ENCODE measurements around the gene EFNA5. TPM values are rescaled to one million over a fixed set of nuclear protein-coding genes. Genes with fewer than 3 reads are reported as not detected.

Gene EFNA5
- polyA plus RNA-seq, 3 donors: 0.01 TPM; not detected in 2

GRCh38 chr5:107378218-107378899 is 292.4 kb downstream of the EFNA5 start:
- Histone ChIP-seq H2AFZ (ENCODE audit: insufficient read depth, low read depth, low read length, poor library complexity, severe bottlenecking) (no peak overlapping the region), H3K4me2 (replicated peaks; ENCODE audit: extremely low read depth, low read length, poor library complexity, severe bottlenecking) (no peak overlapping the region), H3K36me3 (replicated peaks in 1 of 2; ENCODE audit: control insufficient read depth in 1 of 2, insufficient read depth in 2 of 2, low read length in 2 of 2) (no peaks in the 10 kb centered on the region), H3K4me3 (replicated peaks in 1 of 3; ENCODE audit: low read depth in 2 of 3, low read length in 3 of 3) (no peak overlapping the region), H3K79me2 (ENCODE audit: insufficient read depth, low read length) (no peaks in the 10 kb centered on the region), H3K9me3 (replicated peaks in 1 of 2; ENCODE audit: control insufficient read depth in 1 of 2, insufficient read depth in 1 of 2, low read length in 2 of 2) (no peaks in the 10 kb centered on the region), H3K27ac (ENCODE audit: low read depth in 1 of 2, low read length in 2 of 2) (no peak overlapping the region), H4K20me1 (ENCODE audit: insufficient read depth, low read length) (no peaks in the 10 kb centered on the region), H3K9ac (ENCODE audit: insufficient read depth, low read length, poor library complexity, severe bottlenecking) (no peak overlapping the region), H3K27me3 (ENCODE audit: control insufficient read depth in 2 of 2, insufficient read depth in 2 of 2, low read length in 2 of 2) (no peaks in the 10 kb centered on the region), H3K4me1 (ENCODE audit: control insufficient read depth in 1 of 2, insufficient read depth in 2 of 2, low read length in 2 of 2) (peaks cover 9% of the 10 kb centered on the region in 2 donors)
- Mint-ChIP-seq H3K9me3 (peaks cover 0 to 5% (median 0%) of the 10 kb centered on the region in 7 donors), H3K27ac (no peak overlapping the region), H3K4me1 (peaks cover 9% of the 10 kb centered on the region), H3K36me3 (no peaks in the 10 kb centered on the region), H3K4me3 (no peak overlapping the region), H3K27me3 (ENCODE audit: low read depth in 3 of 3) (peaks cover 0 to 2% (median 0%) of the 10 kb centered on the region in 3 donors)
- no peak for TF ChIP-seq CTCF (IDR thresholded peaks at IDR 0.05)
- WGBS (ENCODE audit: insufficient coverage): 100% methylated on average over 1 of the region's 2 CpGs
- no peak for DNase-seq
- intact Hi-C loops (cut with micrococcal nuclease): no loop called here

DNA sequence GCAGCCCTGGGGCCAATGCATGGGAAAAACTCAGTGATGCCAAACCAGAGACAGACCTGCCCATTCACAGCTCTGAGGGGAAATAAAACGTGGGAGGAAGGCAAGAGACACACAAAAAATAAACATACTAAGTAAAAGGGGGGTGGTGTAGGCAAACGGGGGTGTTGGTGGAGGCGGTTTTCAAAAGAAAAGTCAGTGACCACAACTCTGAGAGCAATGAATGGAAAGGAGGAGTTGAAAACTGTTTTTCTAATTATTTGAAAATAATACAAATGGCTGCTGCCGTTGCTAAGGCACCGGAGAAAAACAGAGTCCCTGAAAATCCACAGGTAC is 293.5 kb downstream of the EFNA5 start:
- no peak overlapping the region for H3K9ac ChIP-seq (ENCODE audit: insufficient read depth, low read length, poor library complexity, severe bottlenecking)
- H3K9me3 ChIP-seq (replicated peaks in 1 of 2; ENCODE audit: control insufficient read depth in 1 of 2, insufficient read depth in 1 of 2, low read length in 2 of 2): no peaks in the 10 kb centered on the region
- no peak for TF ChIP-seq CTCF (IDR thresholded peaks at IDR 0.05)
- H3K36me3 ChIP-seq (replicated peaks in 1 of 2; ENCODE audit: control insufficient read depth in 1 of 2, insufficient read depth in 2 of 2, low read length in 2 of 2): no peaks in the 10 kb centered on the region
- H4K20me1 ChIP-seq (ENCODE audit: insufficient read depth, low read length): no peaks in the 10 kb centered on the region
- Mint-ChIP-seq H3K27ac (no peak overlapping the region), H3K4me1 (peaks cover 10% of the 10 kb centered on the region), H3K9me3 (peaks cover 0 to 5% (median 0%) of the 10 kb centered on the region in 7 donors), H3K4me3 (no peak overlapping the region), H3K27me3 (ENCODE audit: low read depth in 3 of 3) (no peaks in the 10 kb centered on the region), H3K36me3 (no peaks in the 10 kb centered on the region)
- WGBS (ENCODE audit: insufficient coverage): 100% methylated on average over 1 of the region's 5 CpGs
- DNase-seq: no peak
- peaks cover 9% of the 10 kb centered on the region in 2 donors for H3K4me1 ChIP-seq (ENCODE audit: control insufficient read depth in 1 of 2, insufficient read depth in 2 of 2, low read length in 2 of 2)
- H3K27me3 ChIP-seq (ENCODE audit: control insufficient read depth in 2 of 2, insufficient read depth in 2 of 2, low read length in 2 of 2): no peaks in the 10 kb centered on the region
- no peak overlapping the region for H2AFZ ChIP-seq (ENCODE audit: insufficient read depth, low read depth, low read length, poor library complexity, severe bottlenecking)
- H3K27ac ChIP-seq (ENCODE audit: low read depth in 1 of 2, low read length in 2 of 2): no peak overlapping the region
- intact Hi-C loops (cut with micrococcal nuclease): no loop called here
- no peaks in the 10 kb centered on the region for H3K79me2 ChIP-seq (ENCODE audit: insufficient read depth, low read length)
- no peak overlapping the region for H3K4me2 ChIP-seq (replicated peaks; ENCODE audit: extremely low read depth, low read length, poor library complexity, severe bottlenecking)
- no peak overlapping the region for H3K4me3 ChIP-seq (replicated peaks in 1 of 3; ENCODE audit: low read depth in 2 of 3, low read length in 3 of 3)

Data from CD14-positive monocyte (primary cell).